ENCODE data around the gene AK5.

AK5 gene

GRCh38 chr1:77281491-77282186 lies at the start of gene AK5:
AK5 (plus strand) TSS chr1:77282019; CDS start chr1:77282314, 295 bp downstream.
- H3K4me3 ChIP-seq (replicated peaks in 1 of 2; ENCODE audit: low read depth in 2 of 2, low read length in 2 of 2): peak within 1 kb of the TSS; percentile 68 to 86
- TF ChIP-seq CTCF (IDR thresholded peaks at IDR 0.05; ENCODE audit: low read depth, low read length): no peak
- DNase-seq (ENCODE audit: low read depth in 2 of 2): peak; percentile 50 to 62

GRCh38 chr1:77232829-77233228 lies 49.0 kb upstream of the AK5 start:
- no peak overlapping the region for H3K4me3 ChIP-seq (replicated peaks in 1 of 2; ENCODE audit: low read depth in 2 of 2, low read length in 2 of 2)
- TF ChIP-seq CTCF (IDR thresholded peaks at IDR 0.05; ENCODE audit: low read depth, low read length): no peak
- DNase-seq (ENCODE audit: low read depth in 2 of 2): no peak

- no peak for DNase-seq (ENCODE audit: low read depth in 2 of 2)
- H3K4me3 ChIP-seq (replicated peaks in 1 of 2; ENCODE audit: low read depth in 2 of 2, low read length in 2 of 2): no peak overlapping the region
- TF ChIP-seq CTCF (IDR thresholded peaks at IDR 0.05; ENCODE audit: low read depth, low read length): no peak
Measured at GRCh38 chr1:77234096-77234495, 47.7 kb upstream of the AK5 start.

- DNase-seq (ENCODE audit: low read depth in 2 of 2): no peak
- TF ChIP-seq CTCF (IDR thresholded peaks at IDR 0.05; ENCODE audit: low read depth, low read length): no peak
- no peak overlapping the region for H3K4me3 ChIP-seq (replicated peaks in 1 of 2; ENCODE audit: low read depth in 2 of 2, low read length in 2 of 2)
Measured at GRCh38 chr1:77234943-77235342, 46.9 kb upstream of the AK5 start.

- no peak for DNase-seq (ENCODE audit: low read depth in 2 of 2)
- no peak for TF ChIP-seq CTCF (IDR thresholded peaks at IDR 0.05; ENCODE audit: low read depth, low read length)
- H3K4me3 ChIP-seq (replicated peaks in 1 of 2; ENCODE audit: low read depth in 2 of 2, low read length in 2 of 2): no peak overlapping the region
Measured at GRCh38 chr1:77238462-77238861, 43.4 kb upstream of the AK5 start.

- no peak overlapping the region for H3K4me3 ChIP-seq (replicated peaks in 1 of 2; ENCODE audit: low read depth in 2 of 2, low read length in 2 of 2)
- TF ChIP-seq CTCF (IDR thresholded peaks at IDR 0.05; ENCODE audit: low read depth, low read length): no peak
- DNase-seq (ENCODE audit: low read depth in 2 of 2): no peak
Measured at GRCh38 chr1:77239311-77239710, 42.5 kb upstream of the AK5 start.

GRCh38 chr1:77245830-77246229 lies 36.0 kb upstream of the AK5 start:
- H3K4me3 ChIP-seq (replicated peaks in 1 of 2; ENCODE audit: low read depth in 2 of 2, low read length in 2 of 2): no peak overlapping the region
- no peak for TF ChIP-seq CTCF (IDR thresholded peaks at IDR 0.05; ENCODE audit: low read depth, low read length)
- no peak for DNase-seq (ENCODE audit: low read depth in 2 of 2)
